GM21423 (cell line): Measurements from ENCODE around the gene DOCK10.

Source experiments
- ATAC-seq: cut with Tn5 transposase; IDR thresholded peaks from one replicate; pipeline ENCODE4 v1.9.1; 2021; ENCODE audit warnings: mild to moderate bottlenecking, moderate library complexity; ENCODE audit not compliant: unreplicated experiment

DOCK10 gene

DNA sequence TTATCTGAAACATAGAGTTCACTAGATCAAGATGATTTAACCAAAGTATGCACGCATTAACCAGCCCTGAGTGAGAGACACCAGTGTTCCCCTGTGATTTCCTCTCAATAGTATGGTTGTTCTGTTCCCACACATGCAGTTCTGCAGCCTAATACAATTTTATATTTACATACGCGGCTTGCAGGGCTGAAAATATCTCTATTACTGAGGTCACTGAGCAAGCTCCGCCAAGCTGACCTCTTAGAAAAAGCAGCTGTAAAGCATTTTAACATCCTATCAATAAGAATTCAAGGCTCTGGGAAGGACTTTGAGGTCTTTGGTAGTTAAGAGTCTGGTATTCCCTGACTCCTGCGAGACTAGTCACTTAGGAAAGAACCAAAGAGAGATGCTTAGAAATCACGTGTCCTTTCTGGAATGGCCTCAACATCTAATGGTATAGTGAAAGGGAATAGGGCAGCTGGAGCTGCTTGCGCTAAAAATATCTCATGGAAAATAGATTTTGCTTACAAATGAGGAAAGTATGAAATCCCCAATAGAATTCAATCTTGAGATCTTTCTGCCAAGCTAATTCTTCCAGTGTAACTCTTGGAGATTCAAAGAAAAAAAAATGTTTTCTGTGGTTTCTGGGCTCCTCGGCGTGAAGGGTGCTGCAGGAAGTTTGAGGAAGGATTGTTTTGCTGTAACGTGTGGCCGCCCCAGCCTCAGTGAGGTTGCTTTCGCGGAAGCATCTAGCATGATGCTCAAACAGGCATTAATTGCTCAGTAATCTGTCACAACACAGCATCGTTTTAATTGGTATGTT is 59.2 kb downstream of the DOCK10 start:
- ATAC-seq, result peak; percentile 58

- ATAC-seq, result no peak
These were observed 60.0 kb downstream of the DOCK10 start for GRCh38 chr2:224982226-224982625.

DNA sequence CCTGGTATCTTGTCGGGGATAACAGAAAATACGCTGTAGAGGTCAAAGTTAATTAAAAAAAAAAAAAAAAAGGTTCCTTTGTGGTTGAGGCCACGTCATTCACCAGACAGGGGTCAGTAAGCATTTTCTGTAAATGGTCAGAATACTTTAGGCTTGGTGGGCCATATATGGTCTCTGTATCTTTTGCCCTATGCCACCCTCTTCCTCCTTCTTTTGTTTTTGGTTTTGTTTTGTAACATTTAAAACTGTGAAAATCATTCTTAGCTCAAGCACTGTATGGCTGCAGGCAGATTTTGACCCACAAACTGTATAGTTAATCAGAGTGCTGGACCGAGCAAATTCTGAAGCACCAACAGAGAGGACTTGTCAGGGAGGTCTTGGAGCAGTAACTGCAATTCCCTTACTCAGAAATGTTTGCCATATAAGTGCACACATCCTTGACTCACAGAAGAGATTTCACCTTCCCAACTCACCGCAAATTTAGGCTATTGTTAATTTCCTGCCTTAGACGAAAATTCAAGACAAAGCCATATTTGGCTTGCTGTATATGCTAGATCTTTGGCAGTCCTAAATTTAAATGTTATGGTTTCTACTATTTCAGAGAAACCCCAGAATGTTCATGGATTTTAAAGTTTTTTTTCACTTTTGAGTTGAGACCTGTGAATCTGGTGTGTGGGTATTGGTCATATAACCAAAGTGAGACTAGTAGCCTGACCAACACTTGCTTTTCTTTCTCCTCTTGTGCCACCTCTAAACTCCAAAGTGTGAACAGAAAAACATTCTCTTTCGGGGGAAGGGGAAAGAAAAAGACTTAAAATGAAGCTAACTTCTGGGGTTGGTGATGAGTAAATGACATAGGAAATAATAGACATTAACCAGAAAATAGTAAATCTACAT is 65.4 kb downstream of the DOCK10 start:
- peak; percentile 50 for ATAC-seq

GRCh38 chr2:224975761-224976160 is 66.5 kb downstream of the DOCK10 start:
- ATAC-seq, result no peak

DNA sequence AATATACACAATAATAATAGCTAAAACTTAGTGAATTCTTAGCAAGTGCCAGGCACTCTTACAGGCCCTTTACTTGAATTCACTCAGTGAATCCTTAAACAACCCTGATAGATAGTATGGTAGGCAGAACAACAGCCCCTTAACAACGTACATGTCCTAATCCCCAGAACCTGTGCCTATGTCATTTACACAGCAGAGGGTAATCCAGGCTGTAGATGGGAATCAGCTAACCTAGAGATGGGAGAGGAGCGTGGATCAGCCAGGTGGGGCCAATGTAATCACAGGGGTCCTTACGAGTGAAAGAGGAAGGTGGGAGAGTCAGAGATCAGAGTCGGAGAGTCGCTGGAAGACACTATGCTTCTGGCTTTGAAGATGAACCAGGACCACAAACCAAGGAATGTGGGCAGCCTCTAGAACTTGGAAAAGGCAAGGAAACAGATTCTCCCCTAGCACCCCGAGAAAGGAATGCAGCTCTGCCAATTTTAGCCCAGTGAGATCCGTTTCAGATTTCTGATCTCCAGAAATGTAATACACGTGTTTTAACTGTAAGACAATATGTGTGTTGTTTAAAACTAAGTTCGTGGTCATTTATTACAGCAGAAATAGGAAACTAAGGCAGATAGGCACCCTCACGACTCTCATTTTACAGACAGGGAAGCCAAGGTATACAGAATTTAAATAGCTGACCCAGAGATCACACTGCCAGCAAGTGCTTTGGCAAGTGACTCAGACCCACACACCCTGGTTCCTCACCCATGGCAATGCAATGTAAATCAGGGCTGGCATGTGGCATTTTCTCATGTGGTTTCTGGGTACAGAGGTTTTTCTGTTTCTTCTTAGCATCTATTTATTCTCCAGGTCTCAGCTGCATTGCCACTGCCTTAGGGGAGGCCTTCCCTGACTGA is 68.9 kb downstream of the DOCK10 start:
- no peak for ATAC-seq

GRCh38 chr2:224971214-224971613 is 71.1 kb downstream of the DOCK10 start:
- ATAC-seq, result peak; percentile 52

GRCh38 chr2:224970311-224970710 is 72.0 kb downstream of the DOCK10 start:
- no peak for ATAC-seq

- peak; percentile 42 for ATAC-seq
These were observed 72.5 kb downstream of the DOCK10 start for GRCh38 chr2:224969633-224970260.

DNA sequence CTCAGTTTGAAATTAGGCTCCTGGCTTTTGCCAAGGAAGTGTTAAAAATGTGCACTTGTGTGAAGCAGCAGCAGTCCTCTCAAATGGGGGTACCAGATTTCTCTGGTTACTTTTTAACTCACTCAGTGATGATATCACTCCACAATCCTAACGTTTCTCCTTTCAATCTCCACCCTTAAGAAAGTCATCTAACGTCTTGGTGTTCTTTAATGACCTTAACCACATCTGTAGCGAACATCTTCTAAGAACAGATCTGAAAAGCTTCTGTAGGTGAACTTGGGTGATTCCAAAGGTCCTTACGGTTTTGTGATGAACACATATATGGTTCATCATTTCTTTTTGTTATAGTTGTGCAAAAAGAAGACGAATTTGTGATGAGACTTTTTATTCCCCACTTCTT is 73.2 kb downstream of the DOCK10 start:
- no peak for ATAC-seq

DNA sequence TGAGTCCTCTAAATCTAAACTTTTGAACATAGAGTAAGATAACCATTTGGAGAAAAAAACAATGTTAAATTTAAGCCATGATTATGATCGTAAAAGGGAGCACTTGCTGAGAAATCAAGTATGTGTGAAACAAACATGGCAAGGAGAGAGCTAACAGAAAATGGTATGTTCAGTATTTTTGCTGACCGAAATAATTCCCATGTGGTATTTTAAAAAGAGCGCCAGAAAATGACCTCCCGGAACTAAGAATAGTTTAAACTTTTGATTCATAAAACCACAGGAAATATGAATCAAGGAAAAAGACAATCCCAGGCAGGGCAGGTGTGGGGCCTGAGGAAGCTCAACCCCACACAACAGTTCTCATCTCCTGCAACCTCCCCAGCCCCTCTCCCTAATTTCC is 74.2 kb downstream of the DOCK10 start:
- ATAC-seq, result no peak

GRCh38 chr2:224966613-224967012 is 75.7 kb downstream of the DOCK10 start:
- no peak for ATAC-seq

DNA sequence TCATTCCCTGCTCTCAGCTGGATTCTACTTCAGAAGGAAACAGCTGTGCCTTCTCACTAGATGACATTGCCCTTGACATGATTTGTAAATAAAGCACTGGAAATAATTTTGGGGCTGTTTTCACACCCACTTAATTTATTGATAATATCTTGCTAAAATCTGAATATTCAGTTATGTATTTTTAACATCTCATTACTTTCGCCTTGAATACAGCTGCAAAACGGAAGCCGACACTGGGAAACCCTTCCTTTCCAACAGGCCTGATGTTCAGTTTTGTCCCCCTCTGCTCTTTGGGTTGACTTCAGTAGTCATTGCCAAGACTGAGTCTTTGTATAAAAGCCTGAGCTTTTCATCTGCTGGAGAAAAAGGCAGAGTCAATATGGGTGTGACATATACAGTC is 82.7 kb downstream of the DOCK10 start:
- ATAC-seq, result no peak

- no peak for ATAC-seq
These were observed 83.4 kb downstream of the DOCK10 start for GRCh38 chr2:224958873-224959272.

GRCh38 chr2:224958462-224958857 is 83.8 kb downstream of the DOCK10 start:
- ATAC-seq, result no peak

DNA sequence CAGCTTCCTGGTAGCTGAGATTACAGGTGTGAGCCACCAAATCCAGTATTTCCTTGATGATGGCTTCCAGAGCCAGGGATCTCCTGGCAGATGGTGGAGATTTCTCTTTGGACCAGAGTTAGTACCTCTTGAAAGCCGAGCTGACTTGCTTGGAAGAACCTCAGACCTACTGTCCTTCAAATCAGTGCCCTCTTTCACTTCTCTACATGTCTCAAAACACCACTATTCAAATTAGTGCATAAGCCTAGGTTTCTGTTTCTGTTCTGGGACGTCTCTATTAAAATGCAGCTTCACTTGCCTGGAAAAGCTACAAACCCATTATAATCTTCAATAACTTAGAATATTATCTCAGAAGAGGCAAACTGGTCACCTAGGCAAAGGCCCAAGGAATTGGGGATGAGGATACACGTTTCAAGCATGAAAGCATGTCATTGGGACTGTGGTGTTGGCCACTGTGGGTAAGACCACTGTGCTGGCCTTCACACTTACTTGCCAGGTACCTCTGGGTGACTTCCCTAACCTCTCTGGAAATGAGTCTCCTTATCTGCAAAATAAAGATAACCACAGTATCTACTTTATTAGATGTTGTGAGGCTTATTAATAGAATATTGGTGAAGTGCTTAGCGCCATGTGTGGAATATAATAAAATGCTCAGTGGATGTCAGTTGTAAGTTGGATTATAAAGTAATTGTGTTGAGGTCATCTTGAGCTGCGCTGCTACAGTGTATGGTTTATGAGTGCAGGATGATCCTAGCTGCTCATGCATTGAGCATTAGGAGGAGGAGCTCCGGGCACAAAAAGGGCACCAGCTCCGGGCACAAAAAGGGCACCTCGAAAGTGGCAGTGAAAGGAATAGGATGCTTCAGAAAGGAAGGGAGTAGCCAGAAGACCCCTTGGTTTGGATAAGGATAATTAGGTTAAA is 84.5 kb downstream of the DOCK10 start:
- ATAC-seq, result peak; percentile 81

DNA sequence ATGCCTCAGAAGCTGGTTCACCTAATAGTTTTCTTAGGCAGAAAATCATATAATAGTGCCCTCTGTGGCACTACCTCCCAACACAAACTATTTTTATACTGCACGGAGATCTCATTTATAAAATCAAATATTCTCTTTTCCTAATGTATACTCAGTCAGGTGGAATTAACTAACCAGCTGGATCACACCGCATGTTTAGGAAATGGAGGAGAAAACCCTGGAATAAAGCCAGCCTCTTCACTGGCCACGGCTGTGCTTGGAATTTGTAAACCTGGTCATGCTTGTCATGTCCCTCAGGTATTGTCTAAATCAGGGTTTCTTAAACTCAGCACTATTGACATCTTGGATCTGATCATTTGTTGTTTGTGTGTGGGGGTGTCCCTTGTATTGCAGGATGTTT is 85.6 kb downstream of the DOCK10 start:
- ATAC-seq, result no peak

DNA sequence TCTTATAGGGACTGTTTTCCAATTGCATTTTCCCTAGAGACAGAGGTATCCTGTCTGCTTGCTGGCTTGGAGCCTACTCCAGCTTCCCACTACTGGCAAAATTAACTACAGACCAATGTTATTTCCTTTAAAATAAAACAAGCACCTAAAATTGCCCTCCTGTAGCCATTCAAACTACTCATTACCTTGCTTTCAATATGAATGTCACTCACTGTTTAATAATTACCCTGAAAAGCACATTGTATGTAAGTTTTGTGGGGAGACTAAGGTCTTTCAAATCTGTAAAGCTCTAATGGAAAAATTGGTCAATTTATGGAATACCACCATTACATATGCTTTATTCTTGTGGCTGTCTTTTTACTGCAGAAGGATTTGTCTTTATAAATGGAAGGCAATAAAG is 87.3 kb downstream of the DOCK10 start:
- peak; percentile 34 for ATAC-seq

GRCh38 chr2:224952936-224953657 is 89.2 kb downstream of the DOCK10 start:
- ATAC-seq, result peak; percentile 64
